SK-N-SH (cell line): ENCODE data around the gene SVIL. TPM values are rescaled to one million over a fixed set of nuclear protein-coding genes. Genes with fewer than 3 reads are reported as not detected.

ENCODE experiments used
- CTCF ChIA-PET: fragments of 300-600, 350-600 bp; formaldehyde crosslinking; extraction: SDS; loops from one replicate; lab custom pipeline; 2021; lab: Yijun Ruan, JAX
- POLR2A ChIA-PET: fragments of 350-600 bp; sonication (Branson Sonifier 250); formaldehyde crosslinking; extraction: SDS; loops from one replicate; lab custom pipeline; 2020; ENCODE audit warnings: antibody characterized with exemption, inconsistent platforms; lab: Yijun Ruan, JAX
- DNase-seq: peaks from one replicate; pipeline ENCODE4 v3.0.0; 2012
- H2AFZ ChIP-seq: fragments of 200-600 bp; sonication (generic); 2 replicates; pipeline ENCODE4 v1.8.1; 2016; ENCODE audit warnings: antibody characterized with exemption, mild to moderate bottlenecking, low read depth
- H3F3A ChIP-seq: fragments of 200-600 bp; sonication (generic); replicated peaks from 2 replicates; pipeline ENCODE3; 2016; ENCODE audit warnings: antibody characterized with exemption, mild to moderate bottlenecking; ENCODE audit not compliant: insufficient read depth
- H3K27ac ChIP-seq, 2 experiments: fragments of 200-500 bp in 1 of 2; fragments of 200-600 bp in 1 of 2; sonication (Bioruptor generic) in 1 of 2; sonication (generic), shearing (Covaris generic) in 1 of 2; 2 replicates each; pipeline versions ENCODE4 v1.5.1 to v1.6.1; 2014 to 2016; ENCODE audit warnings: low read depth in 2 of 2, inconsistent platforms in 1 of 2, low read length in 1 of 2, mild to moderate bottlenecking in 1 of 2, mixed read lengths in 1 of 2
- H3K27me3 ChIP-seq: fragments of 200-600 bp; sonication (generic), shearing (Covaris generic); 2 replicates; pipeline ENCODE4 v1.6.1; 2016; ENCODE audit warnings: mixed run types; ENCODE audit not compliant: insufficient read depth
- H3K36me3 ChIP-seq, 2 experiments: fragments of 200-500 bp in 1 of 2; fragments of 200-600 bp in 1 of 2; sonication (Bioruptor generic) in 1 of 2; sonication (generic) in 1 of 2; replicated peaks in 1 of 2; 2 replicates each; pipeline versions ENCODE3 to v1.5.1; 2014 to 2016; ENCODE audit warnings: low read length in 1 of 2, mild to moderate bottlenecking in 1 of 2; ENCODE audit not compliant: insufficient read depth in 2 of 2, control insufficient read depth in 1 of 2
- H3K4me1 ChIP-seq, 2 experiments: fragments of 200-500 bp in 1 of 2; fragments of 200-600 bp in 1 of 2; sonication (Bioruptor generic) in 1 of 2; sonication (generic), shearing (Covaris generic) in 1 of 2; 2 replicates each; pipeline versions ENCODE4 v1.5.1 to v1.6.1; 2014 to 2016; ENCODE audit warnings: low read depth in 1 of 2, low read length in 1 of 2, mixed run types in 1 of 2; ENCODE audit not compliant: insufficient read depth in 2 of 2, control insufficient read depth in 1 of 2
- H3K4me2 ChIP-seq: fragments of 200-600 bp; sonication (generic), shearing (Covaris generic); 2 replicates; pipeline ENCODE4 v1.6.1; 2017; ENCODE audit warnings: mixed run types
- H3K4me3 ChIP-seq, 2 experiments: fragments of 200-500 bp in 1 of 2; fragments of 200-600 bp in 1 of 2; sonication (Bioruptor generic) in 1 of 2; sonication (generic), shearing (Covaris generic) in 1 of 2; 2 replicates each; pipeline versions ENCODE4 v1.5.1 to v1.8.1; 2014 to 2016; ENCODE audit warnings: low read depth in 2 of 2, inconsistent platforms in 1 of 2, low read length in 1 of 2, mild to moderate bottlenecking in 1 of 2, mixed read lengths in 1 of 2, moderate library complexity in 1 of 2
- H3K79me2 ChIP-seq: fragments of 200-600 bp; sonication (generic); 2 replicates; pipeline ENCODE4 v1.8.1; 2017; ENCODE audit warnings: mild to moderate bottlenecking; ENCODE audit not compliant: insufficient read depth
- H3K9ac ChIP-seq: fragments of 200-600 bp; sonication (generic); 2 replicates; pipeline ENCODE4 v1.6.1; 2017; ENCODE audit warnings: mixed run types
- H3K9me2 ChIP-seq: fragments of 200-600 bp; sonication (generic); 2 replicates; pipeline ENCODE4 v1.6.1; 2017; ENCODE audit warnings: mixed run types
- H3K9me3 ChIP-seq: fragments of 200-600 bp; sonication (generic); 2 replicates; pipeline ENCODE4 v1.6.1; 2017; ENCODE audit warnings: mixed run types, mild to moderate bottlenecking, moderate library complexity
- H4K20me1 ChIP-seq: fragments of 200-600 bp; sonication (generic); 2 replicates; pipeline ENCODE4 v1.6.1; 2017; ENCODE audit warnings: mild to moderate bottlenecking, mixed run types; ENCODE audit not compliant: insufficient read depth
- CHD2 ChIP-seq: fragments of 150-350 bp; IDR thresholded peaks from 2 replicates; pipeline ENCODE4 v1.6.1; 2018; ENCODE audit warnings: low read length; ENCODE audit not compliant: partially characterized antibody
- ELF1 ChIP-seq: IDR thresholded peaks from 2 replicates; pipeline ENCODE4 v1.4.0; 2012
- EP300 ChIP-seq, 2 experiments: IDR thresholded peaks; 2 replicates each; pipeline versions ENCODE4 v1.4.0 to v1.6.1; 2012; ENCODE audit warnings: borderline replicate concordance in 1 of 2, low read depth in 1 of 2, low read length in 1 of 2
- EZH2phosphoT487 ChIP-seq: fragments of 200-600 bp; sonication (generic); IDR thresholded peaks from 2 replicates; pipeline ENCODE4 v1.6.1; 2017; ENCODE audit warnings: low read depth, mixed run types, mild to moderate bottlenecking, antibody characterized with exemption, moderate library complexity, borderline replicate concordance
- FOXM1 ChIP-seq: IDR thresholded peaks from 2 replicates; pipeline ENCODE4 v1.4.0; 2012; ENCODE audit warnings: low read depth, mild to moderate bottlenecking
- GATA2 ChIP-seq: sonication (generic); formaldehyde crosslinking; IDR thresholded peaks from 2 replicates; pipeline ENCODE4 v1.5.0; 2020; ENCODE audit warnings: mild to moderate bottlenecking, missing genetic modification reagents
- MEF2A ChIP-seq: IDR thresholded peaks from 2 replicates; pipeline ENCODE4 v1.4.0; 2012; ENCODE audit warnings: low read depth, borderline replicate concordance
- NFIC ChIP-seq: IDR thresholded peaks from 2 replicates; pipeline ENCODE4 v1.4.0; 2012; ENCODE audit warnings: borderline replicate concordance
- POLR2AphosphoS5 ChIP-seq: IDR thresholded peaks from 2 replicates; pipeline ENCODE4 v1.6.1; 2012; ENCODE audit warnings: low read depth, low read length
- RXRA ChIP-seq: IDR thresholded peaks from 2 replicates; pipeline ENCODE4 v1.4.0; 2012; ENCODE audit warnings: low read depth, mild to moderate bottlenecking, borderline replicate concordance
- TCF12 ChIP-seq: IDR thresholded peaks from 2 replicates; pipeline ENCODE4 v1.4.0; 2012
- ZBTB33 ChIP-seq: IDR thresholded peaks from 2 replicates; pipeline ENCODE4 v1.4.0; 2012; ENCODE audit warnings: low read depth, borderline replicate concordance
- WGBS: methylation state at CpG from one replicate; pipeline ENCODE4 v1.1.6; 2017; ENCODE audit warnings: low lambda C conversion rate; 5-methylcytosine and 5-hydroxymethylcytosine counted together
- polyA plus RNA-seq, 3 experiments: library from polyadenylated mRNA; depleted of rRNA; stranded (reverse); fragments of >200 nt; gene quantifications; 2 replicates each; pipeline ENCODE4 v1.2.3, GENCODE V29; 2012
- TF ChIP-seq, protein P1 (sequence below): IDR thresholded peaks from 2 replicates; pipeline ENCODE4 v1.4.0; 2012; ENCODE audit warnings: low read depth, borderline replicate concordance

SVIL gene
- polyA plus RNA-seq, 1 of the 3 experiments (the other 2 are of a cell fraction), result 48.7 TPM

GRCh38 chr10:29431711-29432110, 203.1 kb downstream of the SVIL start (continued):
- no peak for TF ChIP-seq POLR2AphosphoS5
- no peak for TF ChIP-seq NFIC
- TF ChIP-seq, all 33 proteins: peak for 0

GRCh38 chr10:29430101-29430500, 204.7 kb downstream of the SVIL start:
- Histone ChIP-seq H3K9ac (no peak overlapping the region), H3K4me2 (no peak overlapping the region), H4K20me1 (peaks cover 10% of the 10 kb centered on the region; the same call in 1 of the 2 replicates), H3K79me2 (peaks cover 31% of the 10 kb centered on the region), H3K27ac (no peak overlapping the region), H3K4me3 (no peak overlapping the region), H2AFZ (no peak overlapping the region), H3F3A (peaks cover 3% of the 10 kb centered on the region), H3K36me3 (peaks cover 9 to 15% of the 10 kb centered on the region in 2 experiments), H3K4me1 (peaks cover 2 to 10% of the 10 kb centered on the region in 2 experiments; a peak in 2 of 4 replicates), H3K27me3 (no peaks in the 10 kb centered on the region), H3K9me3 (no peaks in the 10 kb centered on the region; the same call in 1 of the 2 replicates), H3K9me2 (no peaks in the 10 kb centered on the region)
- POLR2A ChIA-PET, result no interaction called here
- TF ChIP-seq RXRA (no peak), GATA2 (CRISPR knock-in tag) (no peak), CHD2 (no peak), ZBTB33 (no peak), TCF12 (no peak), EZH2phosphoT487 (no peak), EP300 (IDR thresholded peaks at IDR 0.05; ENCODE audit: borderline replicate concordance in 1 of 2, low read depth in 1 of 2, low read length in 1 of 2) (no peak), ELF1 (no peak)
- DNase-seq, result no peak
- 80% methylated on average over 4 of the region's 4 CpGs for WGBS
- CTCF ChIA-PET, result interaction anchor here (0.7 to 3.0 kb wide), 12 partner anchors 8 to 72 kb away, joined by 3 to 17 read pairs (median 3); no protein-coding TSS in a partner anchor

- Histone ChIP-seq H3K4me1 (peaks cover 2 to 10% of the 10 kb centered on the region in 2 experiments; a peak in 2 of 4 replicates), H3K4me2 (no peak overlapping the region), H3K9me2 (no peaks in the 10 kb centered on the region), H3F3A (peaks cover 3% of the 10 kb centered on the region), H3K4me3 (no peak overlapping the region), H4K20me1 (peaks cover 10% of the 10 kb centered on the region; the same call in 1 of the 2 replicates), H3K9me3 (no peaks in the 10 kb centered on the region; the same call in 1 of the 2 replicates), H3K27ac (no peak overlapping the region), H3K27me3 (no peaks in the 10 kb centered on the region), H2AFZ (no peak overlapping the region), H3K79me2 (peaks cover 33% of the 10 kb centered on the region), H3K9ac (no peak overlapping the region), H3K36me3 (peaks cover 19 to 25% of the 10 kb centered on the region in 2 experiments)
- POLR2A ChIA-PET, result no interaction called here
- TF ChIP-seq EP300 (IDR thresholded peaks at IDR 0.05; ENCODE audit: borderline replicate concordance in 1 of 2, low read depth in 1 of 2, low read length in 1 of 2) (no peak), MEF2A (no peak), CHD2 (no peak), FOXM1 (no peak)
- TF ChIP-seq, protein P1, sequence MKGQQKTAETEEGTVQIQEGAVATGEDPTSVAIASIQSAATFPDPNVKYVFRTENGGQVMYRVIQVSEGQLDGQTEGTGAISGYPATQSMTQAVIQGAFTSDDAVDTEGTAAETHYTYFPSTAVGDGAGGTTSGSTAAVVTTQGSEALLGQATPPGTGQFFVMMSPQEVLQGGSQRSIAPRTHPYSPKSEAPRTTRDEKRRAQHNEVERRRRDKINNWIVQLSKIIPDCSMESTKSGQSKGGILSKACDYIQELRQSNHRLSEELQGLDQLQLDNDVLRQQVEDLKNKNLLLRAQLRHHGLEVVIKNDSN, result no peak
- DNase-seq, result no peak
- CTCF ChIA-PET, result interaction anchor here (1.0 to 3.0 kb wide), 8 partner anchors 9 to 575 kb away, joined by 3 to 17 read pairs (median 4); no protein-coding TSS in a partner anchor
- 98% methylated on average over 8 of the region's 8 CpGs for WGBS
Measured at GRCh38 chr10:29428486-29428885, 206.3 kb downstream of the SVIL start.
